HS-27A (cell line): ENCODE results near the gene NEMP1.
"Not testable (repeated sequence)": the region's sequence is repeated elsewhere in the genome, so short reads cannot be mapped to it uniquely, and the experiment has no call there.

Experiments
- DNase-seq: peaks from one replicate; pipeline ENCODE4 v3.0.0-alpha.2; 2012; ENCODE audit warnings: low read depth, missing footprints

NEMP1 gene

DNA sequence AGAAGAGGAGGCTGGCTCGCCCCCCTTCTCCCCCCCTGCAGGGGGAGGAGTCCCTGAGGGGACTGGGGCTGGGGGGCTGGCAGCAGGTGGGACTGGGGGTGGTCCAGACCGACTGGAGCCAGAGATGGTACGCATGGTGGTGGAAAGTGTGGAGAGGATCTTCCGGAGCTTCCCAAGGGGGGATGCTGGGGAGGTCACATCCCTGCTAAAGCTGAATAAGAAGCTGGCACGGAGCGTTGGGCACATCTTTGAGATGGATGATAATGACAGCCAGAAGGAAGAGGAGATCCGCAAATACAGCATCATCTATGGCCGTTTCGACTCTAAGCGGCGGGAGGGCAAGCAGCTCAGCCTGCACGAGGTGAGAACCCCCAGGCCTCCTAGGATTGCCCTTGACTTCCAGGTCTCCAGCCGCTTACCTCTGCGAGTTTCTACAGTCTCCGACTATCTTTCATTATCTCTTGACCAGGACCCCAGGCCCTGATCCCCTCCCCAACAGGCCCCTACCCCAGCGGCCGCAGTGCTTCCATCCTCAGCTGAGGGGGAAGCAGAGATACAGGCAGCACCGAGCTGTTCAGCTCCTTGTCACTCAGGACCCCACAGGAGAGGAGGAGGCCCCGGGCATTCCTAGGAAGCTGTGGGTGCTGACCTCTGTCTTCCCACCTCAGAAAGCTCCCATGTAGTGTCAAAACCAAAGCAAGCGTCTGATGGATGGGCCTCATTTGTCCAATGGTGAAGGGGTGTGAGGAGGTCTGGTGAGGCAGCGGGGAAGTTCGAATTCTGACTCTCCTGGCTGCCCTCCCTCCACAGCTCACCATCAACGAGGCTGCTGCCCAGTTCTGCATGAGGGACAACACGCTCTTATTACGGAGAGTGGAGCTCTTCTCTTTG, 13.3 kb upstream of the NEMP1 start:
- no peak for DNase-seq

DNA sequence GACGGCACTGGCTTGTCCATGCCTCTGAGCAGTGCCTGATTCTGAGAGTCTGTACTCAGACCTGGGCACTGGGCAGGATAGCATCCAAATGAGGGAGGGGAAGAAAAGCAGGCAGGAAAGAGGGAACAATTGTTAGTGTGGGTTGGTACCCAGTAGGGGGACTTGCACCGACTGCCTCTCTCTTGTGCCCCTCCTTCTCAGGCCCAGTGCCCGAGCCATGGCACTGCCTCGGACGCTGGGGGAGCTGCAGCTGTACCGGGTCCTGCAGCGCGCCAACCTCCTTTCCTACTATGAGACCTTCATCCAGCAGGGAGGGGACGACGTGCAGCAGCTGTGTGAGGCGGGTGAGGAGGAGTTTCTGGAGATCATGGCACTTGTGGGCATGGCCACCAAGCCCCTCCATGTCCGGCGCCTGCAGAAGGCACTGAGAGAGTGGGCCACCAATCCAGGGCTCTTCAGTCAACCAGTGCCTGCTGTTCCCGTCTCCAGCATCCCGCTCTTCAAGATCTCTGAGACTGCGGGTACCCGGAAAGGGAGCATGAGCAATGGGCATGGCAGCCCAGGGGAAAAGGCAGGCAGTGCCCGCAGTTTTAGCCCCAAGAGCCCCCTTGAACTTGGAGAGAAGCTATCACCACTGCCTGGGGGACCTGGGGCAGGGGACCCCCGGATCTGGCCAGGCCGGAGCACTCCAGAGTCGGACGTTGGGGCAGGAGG, 12.5 kb upstream of the NEMP1 start:
- no peak for DNase-seq

DNA sequence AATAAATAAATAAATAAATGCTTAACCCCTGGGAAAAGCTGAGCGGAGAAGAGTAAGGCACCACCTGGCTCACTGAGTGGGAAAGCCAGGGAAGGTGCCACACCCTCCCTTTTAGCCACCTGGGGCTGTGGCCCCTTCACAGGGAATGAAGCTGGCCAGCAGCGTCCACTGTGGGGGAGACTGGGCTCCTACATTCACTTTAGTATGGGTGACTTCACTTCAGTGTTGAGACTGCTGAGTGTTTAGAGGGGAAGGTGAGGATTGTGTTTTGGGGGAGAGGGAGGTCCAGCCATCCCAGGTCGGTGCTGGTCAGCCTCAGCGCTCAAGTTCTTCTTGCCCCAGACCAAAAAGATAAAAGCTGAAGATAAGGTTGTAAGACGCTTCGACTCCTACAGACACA, 11.9 kb upstream of the NEMP1 start:
- no peak for DNase-seq

DNA sequence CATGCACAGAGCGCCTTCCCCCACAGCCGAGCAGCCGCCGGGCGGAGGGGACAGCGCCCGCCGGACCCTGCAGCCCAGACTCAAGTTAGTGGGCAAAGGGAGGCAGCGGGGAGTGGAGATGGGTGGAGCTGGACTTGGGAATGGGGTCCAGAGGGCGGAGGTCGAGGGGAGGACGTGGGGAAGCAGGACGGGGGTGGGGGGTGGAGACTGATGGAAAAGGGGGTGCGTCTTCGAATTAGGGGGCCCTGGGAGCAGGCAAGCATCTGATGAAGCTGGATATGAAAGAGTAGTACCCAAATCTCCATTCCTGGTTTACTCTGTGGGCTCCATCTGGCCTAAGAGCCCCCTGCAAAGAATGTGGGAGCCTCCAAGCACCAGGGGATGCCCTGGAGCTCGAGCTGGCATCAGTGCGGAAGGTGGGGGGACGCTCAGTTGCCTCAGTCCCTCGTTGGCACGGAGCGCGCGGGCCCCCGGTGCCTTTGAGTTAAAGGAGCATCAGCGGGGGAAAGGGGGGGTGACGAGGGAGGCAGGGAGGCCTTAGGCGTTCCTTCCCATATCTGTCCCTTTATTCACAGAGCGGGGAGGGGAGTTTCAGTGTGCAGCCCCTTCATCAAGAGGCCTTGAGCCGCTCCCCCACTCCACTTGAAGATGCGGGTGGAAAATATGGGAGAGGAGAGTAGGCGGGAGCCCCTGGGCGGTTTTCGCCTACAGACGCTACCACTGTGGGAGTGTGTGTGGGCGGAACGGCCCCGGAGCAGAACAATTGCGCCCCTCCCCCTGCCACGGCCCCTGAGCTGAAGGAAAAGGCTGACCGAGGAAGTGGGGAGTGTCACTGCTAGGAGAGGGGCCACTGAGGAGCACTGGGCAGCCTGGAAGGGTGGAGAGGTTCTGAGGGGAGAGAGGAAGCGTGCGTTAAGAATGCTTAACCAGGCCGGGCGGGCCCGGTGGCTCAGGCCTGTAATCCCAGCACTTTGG, 11.0 kb upstream of the NEMP1 start:
- DNase-seq, result no peak

DNA sequence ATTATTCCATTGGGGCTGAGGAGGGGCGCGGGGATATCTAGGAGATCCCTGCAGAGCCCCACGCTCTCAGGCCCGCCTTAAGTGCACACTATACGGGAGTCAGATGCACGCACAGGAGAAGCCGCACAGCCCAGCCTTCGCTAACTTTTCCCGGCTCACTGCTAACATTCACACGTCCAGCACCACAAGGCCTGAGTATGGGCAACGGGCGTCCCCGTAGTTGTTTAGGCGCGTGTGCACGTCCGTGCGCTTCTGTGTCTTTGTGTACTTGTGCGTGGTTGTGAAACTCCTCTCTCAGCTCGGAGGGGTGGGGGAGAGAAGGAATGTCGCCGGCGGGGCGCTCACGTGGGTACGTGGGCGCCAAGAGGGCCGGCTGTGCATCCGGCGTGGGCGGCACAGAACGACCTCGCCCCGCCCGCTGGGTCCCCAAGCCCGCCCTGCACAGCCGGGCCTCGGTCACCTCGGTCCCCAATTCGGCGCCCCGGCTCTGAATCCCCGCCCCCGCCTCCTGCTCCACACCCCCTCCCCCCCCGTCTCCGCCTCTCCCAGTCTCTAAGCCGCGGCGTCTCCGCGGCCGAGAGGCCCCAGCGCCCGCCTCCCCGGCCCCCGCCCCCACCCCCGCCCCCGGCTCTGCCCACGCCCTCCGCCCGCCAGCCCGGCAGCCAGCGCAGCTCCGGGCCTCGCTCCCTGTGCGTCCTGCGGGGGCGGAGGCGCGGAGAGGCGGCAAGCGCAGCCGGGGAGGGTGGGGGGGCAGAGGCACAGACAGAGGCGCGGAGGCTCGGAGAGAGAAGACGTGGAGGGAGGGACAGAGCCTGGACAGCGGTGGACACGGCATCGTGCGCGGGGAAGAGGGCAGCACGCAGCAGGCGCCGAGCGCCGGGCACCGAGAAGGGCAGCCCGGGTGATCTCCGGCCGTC, 10.0 kb upstream of the NEMP1 start, which contains the start of gene NAB2:
TSS of gene NAB2 (plus strand) at position 761 of the 917 bp plus-strand sequence. CDS start 158 bp downstream, outside the sequence.
- DNase-seq, result peak; percentile 79

DNA sequence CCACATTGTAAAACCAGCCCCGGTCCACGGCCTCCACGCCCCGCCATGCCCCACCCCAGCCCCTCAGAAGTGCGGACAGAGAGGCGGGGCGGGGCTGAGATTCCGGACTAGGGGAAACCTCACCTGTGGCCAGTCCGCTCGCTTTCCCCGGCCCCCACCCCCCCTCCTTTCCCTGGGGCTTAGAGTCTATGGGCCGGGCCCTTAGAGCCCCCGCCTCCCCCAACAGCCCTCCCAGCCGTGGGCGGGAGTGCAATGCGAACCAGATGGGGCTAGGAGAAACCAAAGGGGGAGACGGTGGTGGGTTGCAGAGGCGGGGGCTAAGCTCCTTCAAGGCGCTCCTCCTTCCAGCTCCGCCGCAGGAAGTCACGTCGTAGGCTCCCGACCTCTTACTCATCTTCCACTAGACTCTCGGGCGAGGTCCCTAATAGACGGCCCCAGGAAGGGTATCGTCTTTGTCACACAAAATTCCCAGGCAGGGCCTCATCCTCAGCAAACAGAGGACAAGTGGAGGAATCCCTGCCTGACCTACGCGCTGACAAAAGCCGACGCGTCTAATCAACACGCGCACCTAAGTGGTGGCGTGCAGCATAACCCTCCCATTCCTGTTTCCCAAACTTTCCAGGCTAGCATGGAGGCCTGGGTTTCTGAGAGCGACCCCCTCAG, 9.2 kb upstream of the NEMP1 start:
- peak; percentile 85 for DNase-seq

DNA sequence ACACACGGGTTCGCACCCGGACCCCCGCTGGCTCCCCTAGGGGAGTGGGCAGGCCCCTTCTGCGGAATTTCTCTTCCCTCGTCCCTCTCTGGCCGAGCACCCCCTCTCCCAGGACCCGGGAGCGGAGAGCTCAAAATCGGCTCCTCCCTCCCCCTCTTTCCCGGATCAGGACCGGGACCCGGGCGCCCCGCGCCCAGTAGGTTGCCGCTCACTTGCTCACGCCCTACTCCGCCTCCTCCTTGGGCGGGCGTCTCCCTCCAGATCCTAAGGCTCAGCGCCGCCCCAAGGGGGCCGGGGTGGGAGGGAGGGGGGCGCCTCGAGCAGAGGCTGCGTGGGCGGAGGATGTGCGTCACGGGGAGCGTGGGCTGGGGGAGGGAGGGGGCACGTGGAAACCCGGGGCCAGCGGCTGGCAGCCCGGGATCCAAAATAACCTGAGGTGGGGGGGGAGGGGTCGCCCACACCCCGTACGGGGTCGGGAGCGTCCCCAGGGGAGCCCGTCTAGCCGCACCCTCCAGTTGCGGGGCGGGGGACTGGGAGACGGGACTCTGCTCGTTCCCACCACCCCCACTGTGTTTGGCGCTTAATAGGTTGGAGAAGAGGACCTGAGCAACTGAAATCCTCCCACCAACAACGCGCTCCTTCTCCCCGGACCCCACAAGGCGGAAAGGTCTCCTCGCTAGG, 8.6 kb upstream of the NEMP1 start:
- no peak for DNase-seq

DNA sequence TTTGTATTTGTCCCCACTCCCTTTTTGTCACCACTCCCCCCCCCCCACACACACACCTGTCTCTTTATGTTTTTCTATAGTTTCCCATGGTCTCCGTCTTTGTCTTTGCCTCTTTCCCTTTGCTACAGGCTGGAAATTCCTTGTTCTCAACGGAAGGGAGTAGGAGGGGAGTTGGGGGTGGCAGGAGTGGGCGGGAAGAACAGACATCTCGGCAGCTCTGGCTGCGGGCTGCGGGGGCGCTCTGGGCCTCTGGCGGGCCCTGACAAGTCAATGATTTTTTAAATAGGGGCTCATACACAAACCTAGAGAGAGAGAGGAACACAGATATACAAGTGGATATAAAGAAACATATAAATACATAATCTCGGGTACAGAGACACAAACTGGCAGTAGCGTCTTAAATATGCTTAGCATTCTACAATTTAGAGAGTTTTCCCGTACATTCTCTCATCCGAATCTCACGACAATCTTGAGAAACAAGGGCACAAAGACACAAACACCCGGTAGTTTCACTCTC, 8.0 kb upstream of the NEMP1 start:
- no peak for DNase-seq

DNA sequence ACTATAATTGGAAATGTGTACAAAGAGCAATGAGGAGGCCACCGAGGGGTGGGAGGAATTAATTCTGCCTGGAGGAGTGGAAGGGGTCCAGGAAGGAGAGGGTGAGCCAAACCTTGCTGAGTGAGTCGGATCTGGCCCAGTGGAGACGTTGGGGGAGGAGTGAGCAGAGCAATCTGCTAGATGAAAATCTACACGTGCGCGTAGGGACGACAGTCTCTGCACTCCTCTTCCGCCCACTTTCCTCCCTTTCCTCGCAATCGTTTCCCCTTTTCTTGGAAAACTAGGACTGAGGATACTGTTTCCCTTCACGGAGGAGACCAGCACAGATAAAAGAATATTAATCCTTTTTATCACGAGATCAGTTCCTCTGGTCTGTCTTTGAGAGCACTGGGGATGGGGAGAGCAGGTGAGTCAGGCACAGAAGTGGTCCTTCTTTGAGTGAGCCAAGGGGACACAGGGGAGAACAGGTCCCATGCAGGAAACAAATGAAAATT, 7.5 kb upstream of the NEMP1 start:
- no peak for DNase-seq

DNA sequence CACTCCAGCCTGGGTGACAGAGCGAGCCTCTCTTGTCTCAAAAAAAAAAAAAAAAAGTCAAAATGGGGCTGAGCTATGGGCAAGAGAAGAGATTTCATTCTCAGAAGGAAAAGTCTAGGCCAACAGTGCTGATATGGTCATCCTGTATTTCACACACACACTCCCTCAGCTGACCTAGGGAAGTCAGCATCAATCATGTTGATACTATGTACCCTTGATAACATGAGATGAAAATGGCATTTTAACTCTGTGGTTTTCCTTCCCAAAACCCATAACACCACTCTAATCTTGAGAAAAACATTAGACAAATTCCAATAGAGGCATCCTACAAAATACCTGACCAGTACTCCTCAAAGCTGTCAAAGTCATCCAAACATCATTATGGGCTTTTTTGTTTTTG, 2.3 kb upstream of the NEMP1 start:
- no peak for DNase-seq

DNA sequence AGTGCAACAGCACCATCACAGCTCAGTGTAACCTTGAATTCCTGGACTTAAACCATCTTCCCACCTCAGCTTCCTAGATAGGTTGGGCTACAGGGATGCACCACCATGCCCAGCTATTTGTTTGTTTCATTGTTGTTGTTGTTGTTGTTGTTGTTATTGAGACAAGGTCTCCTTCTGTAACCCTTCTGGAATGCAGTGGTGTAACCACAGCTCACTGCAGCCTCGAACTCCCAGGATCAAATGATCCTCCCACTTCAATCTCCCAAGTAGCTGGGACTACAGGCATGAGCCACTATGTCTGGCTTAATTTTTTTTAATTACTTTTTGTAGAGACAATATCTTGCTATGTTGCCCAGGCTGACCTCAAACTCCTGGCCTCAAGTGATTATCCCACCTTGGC, 1.2 kb upstream of the NEMP1 start:
- DNase-seq, result no peak

DNA sequence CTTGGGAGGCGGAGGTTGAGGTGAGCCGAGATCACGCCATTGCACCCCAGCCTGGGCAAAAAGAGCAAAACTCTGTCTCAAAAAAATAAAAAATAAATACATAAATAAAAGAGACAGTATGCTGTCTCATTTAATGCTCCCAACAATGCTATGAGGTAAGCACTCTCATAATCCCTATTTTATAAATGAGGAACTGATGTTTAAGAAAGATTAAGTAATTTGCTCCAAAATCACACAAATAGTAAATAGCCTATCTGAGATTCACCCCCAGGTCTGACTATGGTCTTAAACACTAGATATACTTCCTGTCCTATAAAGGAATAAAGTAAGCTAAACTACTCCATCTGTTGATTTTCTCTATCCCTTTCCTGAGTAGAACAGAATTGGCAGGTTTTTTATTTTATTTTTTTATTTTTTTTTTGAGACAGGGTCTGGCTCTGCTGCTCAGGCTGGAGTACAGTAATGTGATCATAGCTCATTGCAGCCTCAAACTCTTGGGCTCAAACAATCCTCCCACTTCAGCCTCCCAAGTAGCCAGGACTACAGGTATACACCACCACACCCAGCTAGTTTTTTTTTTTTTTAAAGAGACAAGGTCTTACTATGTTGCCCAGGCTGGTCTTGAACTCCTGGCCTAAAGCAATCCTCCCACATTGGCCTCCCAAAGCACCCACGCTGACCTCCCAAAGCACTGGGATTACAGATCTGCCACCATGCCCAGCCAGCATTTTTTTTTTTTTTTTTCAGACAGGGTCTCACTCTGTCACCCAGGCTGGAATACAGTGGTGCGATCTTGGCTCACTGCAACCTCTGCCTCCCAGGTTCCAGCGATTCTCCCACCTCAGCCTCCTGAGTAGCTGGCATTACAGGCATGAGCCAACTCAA, 4.8 kb downstream of the NEMP1 start:
- not testable (repeated sequence) for DNase-seq

DNA sequence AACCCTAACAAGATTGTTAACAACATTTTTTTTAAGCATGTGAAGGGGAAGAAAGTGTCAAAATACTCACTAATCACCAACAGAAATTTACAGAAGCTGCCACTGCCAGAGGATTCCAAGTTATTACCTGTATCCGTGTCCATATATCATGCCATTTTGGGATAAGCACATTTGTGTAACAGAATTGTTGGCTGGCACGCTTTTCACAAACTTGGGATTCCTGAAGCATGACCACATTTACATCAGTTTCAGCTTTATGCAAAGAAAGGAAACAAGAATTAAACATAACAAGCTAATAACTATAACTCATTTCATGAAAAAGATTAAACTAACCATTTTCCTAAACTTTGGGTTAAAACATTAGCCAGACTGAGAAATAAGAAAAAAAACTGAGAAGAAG, 5.9 kb downstream of the NEMP1 start:
- DNase-seq, result no peak

DNA sequence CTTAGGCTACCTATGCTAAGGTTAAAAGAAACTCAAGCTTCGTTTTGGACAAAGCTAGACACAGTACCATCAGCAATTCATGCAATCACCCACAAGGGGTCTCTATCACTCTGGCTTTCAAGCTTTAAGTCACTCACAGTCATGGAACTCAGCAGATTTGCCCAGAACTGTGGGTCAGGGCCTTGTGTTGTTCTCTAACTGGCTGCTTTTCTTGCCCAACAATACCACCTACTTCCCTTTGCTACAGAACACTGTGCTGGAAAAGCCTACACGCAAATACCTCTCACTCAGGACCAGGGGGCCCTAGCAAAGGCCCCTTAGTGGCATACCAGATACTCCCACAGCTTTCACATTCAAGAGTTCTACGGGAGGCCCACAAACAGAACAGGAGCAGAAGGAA, 9.1 kb downstream of the NEMP1 start:
- DNase-seq, result no peak

DNA sequence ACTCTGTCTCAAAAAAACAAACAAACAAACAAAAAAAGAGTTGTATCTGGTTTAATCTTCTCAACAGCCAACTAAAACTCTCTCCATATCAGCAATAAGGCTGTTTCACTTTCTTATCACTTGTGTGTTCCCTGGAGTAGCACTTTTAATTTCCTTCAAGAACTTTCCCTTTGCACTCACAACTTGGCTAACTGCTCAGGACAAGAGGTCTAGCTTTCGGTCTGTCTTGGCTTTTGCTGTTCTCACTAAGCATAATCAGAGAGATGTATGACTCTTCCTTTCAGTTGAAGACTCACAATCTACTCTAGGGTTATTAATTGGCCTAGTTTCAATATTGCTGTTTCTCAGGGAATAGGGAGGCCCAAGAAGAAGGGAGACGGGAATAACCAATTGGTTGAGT, 12.3 kb downstream of the NEMP1 start:
- DNase-seq, result no peak

DNA sequence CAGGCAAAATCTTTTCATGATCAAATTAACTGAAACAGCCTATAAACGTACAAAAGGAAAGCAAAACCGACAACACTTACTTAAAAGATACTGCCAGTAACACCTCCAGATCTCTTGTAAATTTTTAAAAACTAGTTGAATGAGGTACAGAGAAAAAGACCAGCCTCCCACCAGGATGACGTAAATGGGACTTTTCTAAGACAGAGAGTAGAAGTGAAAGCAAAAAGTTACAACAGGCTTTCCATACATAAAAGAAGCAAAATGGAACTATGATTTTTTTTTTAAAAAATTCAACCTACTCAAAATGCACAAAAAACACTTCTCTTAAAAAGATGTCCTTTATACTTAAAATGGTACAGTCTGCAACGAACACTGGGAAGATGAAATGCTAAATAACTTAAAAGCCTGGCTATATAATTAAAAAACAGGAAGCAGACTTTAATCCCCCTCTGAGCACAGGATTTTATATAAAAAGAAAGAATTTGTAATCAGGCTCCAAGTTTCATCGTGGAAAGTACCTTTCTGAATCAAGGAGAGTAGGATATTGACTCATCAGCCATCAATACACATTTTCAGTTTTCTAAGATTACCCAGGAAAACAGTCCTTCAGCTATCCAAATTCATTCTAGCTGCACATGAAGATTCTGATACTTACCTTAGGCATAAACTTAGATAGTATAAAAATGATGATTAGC, 14.5 kb downstream of the NEMP1 start:
- DNase-seq, result no peak

DNA sequence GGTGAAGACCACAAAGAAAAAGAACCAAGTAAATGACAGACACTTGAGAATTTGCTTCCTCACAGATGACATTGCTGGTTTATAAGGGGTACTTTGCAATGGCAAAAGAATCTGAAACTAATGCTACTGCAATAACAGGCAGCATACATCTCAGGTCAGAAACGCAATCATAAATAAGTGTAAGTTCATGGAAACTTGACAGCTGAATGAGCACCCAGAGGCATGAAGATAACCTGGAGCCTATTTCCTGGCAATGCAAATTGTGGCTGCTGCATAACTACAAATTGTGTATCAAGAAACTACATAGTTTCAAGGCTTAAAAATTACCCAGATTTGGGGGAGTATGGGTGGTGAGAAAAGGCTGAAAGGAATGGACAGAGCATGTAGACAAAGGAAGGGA, 20.1 kb downstream of the NEMP1 start:
- DNase-seq, result no peak
